ENCODE data around the gene HEXIM1. TPM values are rescaled to one million over a fixed set of nuclear protein-coding genes. Genes with fewer than 3 reads are reported as not detected.

Gene HEXIM1
- total RNA-seq, 1 experiment from 2014 or later = 59.1 TPM

DNA sequence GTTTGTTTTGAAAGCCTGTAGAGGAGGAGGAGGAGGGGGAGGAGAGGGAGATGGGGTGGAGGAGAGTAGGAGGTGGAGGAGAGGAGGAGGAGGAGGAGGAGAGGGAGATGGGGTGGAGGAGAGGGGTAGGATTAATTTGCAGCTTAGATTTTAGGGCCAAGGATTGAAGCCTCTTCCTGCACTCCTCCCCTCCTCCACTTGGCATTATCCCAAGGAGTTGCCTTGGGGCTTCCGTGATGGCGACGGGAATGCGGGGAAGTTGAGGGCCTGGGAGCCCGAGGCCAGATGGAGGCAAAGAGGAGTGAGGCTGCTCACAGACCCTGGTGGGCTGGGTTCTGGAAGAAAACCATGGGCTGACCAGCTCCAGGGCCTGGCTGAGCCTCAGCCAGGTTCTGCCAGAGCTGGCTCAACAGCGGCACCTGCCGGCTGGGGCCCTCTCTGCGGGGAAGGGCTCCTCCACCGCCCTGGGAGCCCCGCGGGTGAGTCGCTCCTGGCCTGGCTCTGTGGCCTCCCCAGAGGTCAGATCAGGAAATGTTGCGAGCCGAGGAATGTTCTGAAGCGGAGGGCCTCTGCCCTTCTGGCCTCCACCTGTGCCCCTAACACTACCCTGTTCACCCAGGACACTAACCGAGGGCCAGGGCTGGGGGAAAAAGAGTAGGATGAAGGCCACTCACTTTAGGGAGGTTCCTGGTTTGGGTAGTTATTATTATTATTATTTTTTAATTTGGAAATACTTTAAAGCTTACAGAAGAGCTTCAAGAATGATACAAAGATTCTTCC lies 49.5 kb downstream of the HEXIM1 start:
- Histone ChIP-seq H3K36me3 (ENCODE audit: control insufficient read depth, insufficient read depth, low read length) (no peaks in the 10 kb centered on the region), H3K27ac (ENCODE audit: low read length) (peak overlapping the region; percentile 88), H3K4me1 (ENCODE audit: control insufficient read depth, insufficient read depth, low read length) (peaks cover 18% of the 10 kb centered on the region), H3K4me3 (ENCODE audit: low read depth in 2 of 2, low read length in 2 of 2) (peak overlapping the region in 1 of 2 experiments; percentile 32; a peak in 2 of 4 replicates), H3K9me3 (ENCODE audit: control insufficient read depth, insufficient read depth, low read depth, low read length) (no peaks in the 10 kb centered on the region), H3K27me3 (ENCODE audit: control insufficient read depth, insufficient read depth, low read length) (no peaks in the 10 kb centered on the region)
- POLR2A ChIA-PET = interaction anchor here (0.6 to 2.0 kb wide), 3 partner anchors 14 to 49 kb away, joined by 3 to 11 read pairs (median 11); partner anchors contain the start of gene HEXIM1
- CTCF ChIA-PET = interaction anchor here (0.6 to 3.3 kb wide), 12 partner anchors 9 to 80 kb away, joined by 3 to 58 read pairs (median 3); partner anchors contain the start of genes ACBD4, HEXIM1 and HEXIM2
- in situ Hi-C loops (cut with HindIII; ENCODE audit: low pct_unique_long_range_greater_than_20kb, low sequenced_read_pairs) (no loop called here), intact Hi-C loops (cut with micrococcal nuclease; ENCODE audit: unreplicated experiment) (loop anchor here (1.0 kb wide), 1 partner anchor 62 kb away; the partner anchor contains the start of gene ACBD4)
- peak; percentile 100 for ATAC-seq
- BruUV-seq (replicated peaks) = no TSS peak
- TF ChIP-seq, protein P1, sequence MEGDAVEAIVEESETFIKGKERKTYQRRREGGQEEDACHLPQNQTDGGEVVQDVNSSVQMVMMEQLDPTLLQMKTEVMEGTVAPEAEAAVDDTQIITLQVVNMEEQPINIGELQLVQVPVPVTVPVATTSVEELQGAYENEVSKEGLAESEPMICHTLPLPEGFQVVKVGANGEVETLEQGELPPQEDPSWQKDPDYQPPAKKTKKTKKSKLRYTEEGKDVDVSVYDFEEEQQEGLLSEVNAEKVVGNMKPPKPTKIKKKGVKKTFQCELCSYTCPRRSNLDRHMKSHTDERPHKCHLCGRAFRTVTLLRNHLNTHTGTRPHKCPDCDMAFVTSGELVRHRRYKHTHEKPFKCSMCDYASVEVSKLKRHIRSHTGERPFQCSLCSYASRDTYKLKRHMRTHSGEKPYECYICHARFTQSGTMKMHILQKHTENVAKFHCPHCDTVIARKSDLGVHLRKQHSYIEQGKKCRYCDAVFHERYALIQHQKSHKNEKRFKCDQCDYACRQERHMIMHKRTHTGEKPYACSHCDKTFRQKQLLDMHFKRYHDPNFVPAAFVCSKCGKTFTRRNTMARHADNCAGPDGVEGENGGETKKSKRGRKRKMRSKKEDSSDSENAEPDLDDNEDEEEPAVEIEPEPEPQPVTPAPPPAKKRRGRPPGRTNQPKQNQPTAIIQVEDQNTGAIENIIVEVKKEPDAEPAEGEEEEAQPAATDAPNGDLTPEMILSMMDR (IDR thresholded peaks at IDR 0.05) = peak; percentile 97
- TF ChIP-seq POLR2AphosphoS5 (IDR thresholded peaks at IDR 0.05; ENCODE audit: low read depth, low read length) (peak; percentile 50; the same call in 1 of the 2 replicates), SIN3A (IDR thresholded peaks at IDR 0.05; ENCODE audit: borderline replicate concordance, insufficient read depth, low read depth, low read length) (no peak), TCF7L2 (IDR thresholded peaks at IDR 0.05; ENCODE audit: low read depth, low read length) (no peak)
- TF ChIP-seq, protein P2, sequence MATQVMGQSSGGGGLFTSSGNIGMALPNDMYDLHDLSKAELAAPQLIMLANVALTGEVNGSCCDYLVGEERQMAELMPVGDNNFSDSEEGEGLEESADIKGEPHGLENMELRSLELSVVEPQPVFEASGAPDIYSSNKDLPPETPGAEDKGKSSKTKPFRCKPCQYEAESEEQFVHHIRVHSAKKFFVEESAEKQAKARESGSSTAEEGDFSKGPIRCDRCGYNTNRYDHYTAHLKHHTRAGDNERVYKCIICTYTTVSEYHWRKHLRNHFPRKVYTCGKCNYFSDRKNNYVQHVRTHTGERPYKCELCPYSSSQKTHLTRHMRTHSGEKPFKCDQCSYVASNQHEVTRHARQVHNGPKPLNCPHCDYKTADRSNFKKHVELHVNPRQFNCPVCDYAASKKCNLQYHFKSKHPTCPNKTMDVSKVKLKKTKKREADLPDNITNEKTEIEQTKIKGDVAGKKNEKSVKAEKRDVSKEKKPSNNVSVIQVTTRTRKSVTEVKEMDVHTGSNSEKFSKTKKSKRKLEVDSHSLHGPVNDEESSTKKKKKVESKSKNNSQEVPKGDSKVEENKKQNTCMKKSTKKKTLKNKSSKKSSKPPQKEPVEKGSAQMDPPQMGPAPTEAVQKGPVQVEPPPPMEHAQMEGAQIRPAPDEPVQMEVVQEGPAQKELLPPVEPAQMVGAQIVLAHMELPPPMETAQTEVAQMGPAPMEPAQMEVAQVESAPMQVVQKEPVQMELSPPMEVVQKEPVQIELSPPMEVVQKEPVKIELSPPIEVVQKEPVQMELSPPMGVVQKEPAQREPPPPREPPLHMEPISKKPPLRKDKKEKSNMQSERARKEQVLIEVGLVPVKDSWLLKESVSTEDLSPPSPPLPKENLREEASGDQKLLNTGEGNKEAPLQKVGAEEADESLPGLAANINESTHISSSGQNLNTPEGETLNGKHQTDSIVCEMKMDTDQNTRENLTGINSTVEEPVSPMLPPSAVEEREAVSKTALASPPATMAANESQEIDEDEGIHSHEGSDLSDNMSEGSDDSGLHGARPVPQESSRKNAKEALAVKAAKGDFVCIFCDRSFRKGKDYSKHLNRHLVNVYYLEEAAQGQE (IDR thresholded peaks at IDR 0.05; ENCODE audit: insufficient read depth in 1 of 2, low read depth in 2 of 2, low read length in 1 of 2) = 0 out of 4 replicates have a peak, but pooled peaks of 1 of the 2 experiments have one; percentile 26
- peak; percentile 61 for DNase-seq (ENCODE audit: low read depth, low spot score)

- Histone ChIP-seq H3K4me3 (ENCODE audit: low read depth in 2 of 2, low read length in 2 of 2) (no peak overlapping the region), H3K27ac (ENCODE audit: low read length) (no peak overlapping the region), H3K27me3 (ENCODE audit: control insufficient read depth, insufficient read depth, low read length) (no peaks in the 10 kb centered on the region), H3K4me1 (ENCODE audit: control insufficient read depth, insufficient read depth, low read length) (peaks cover 18% of the 10 kb centered on the region), H3K36me3 (ENCODE audit: control insufficient read depth, insufficient read depth, low read length) (no peaks in the 10 kb centered on the region), H3K9me3 (ENCODE audit: control insufficient read depth, insufficient read depth, low read depth, low read length) (no peaks in the 10 kb centered on the region)
- no TSS peak for BruUV-seq (replicated peaks)
- CTCF ChIA-PET = interaction anchor here (0.6 to 0.7 kb wide), 2 partner anchors 52 to 115 kb away, joined by 3 read pairs; no protein-coding TSS in a partner anchor
- no peak for TF ChIP-seq SIN3A (IDR thresholded peaks at IDR 0.05; ENCODE audit: borderline replicate concordance, insufficient read depth, low read depth, low read length)
- TF ChIP-seq TCF7L2 (IDR thresholded peaks at IDR 0.05; ENCODE audit: low read depth, low read length) = no peak
- TF ChIP-seq, protein P2 (IDR thresholded peaks at IDR 0.05; ENCODE audit: insufficient read depth in 1 of 2, low read depth in 2 of 2, low read length in 1 of 2) = no peak
- TF ChIP-seq, protein P1 (IDR thresholded peaks at IDR 0.05) = no peak
- no peak for TF ChIP-seq POLR2AphosphoS5 (IDR thresholded peaks at IDR 0.05; ENCODE audit: low read depth, low read length)
- intact Hi-C loops (cut with micrococcal nuclease; ENCODE audit: unreplicated experiment) (no loop called here), in situ Hi-C loops (cut with HindIII; ENCODE audit: low pct_unique_long_range_greater_than_20kb, low sequenced_read_pairs) (no loop called here)
- POLR2A ChIA-PET = no interaction called here
- no peak for ATAC-seq
- DNase-seq (ENCODE audit: low read depth, low spot score) = no peak
Measured at GRCh38 chr17:45200701-45201100, 52.4 kb downstream of the HEXIM1 start.

All from Panc1 (cell line).